Measurements from ENCODE around the gene ARPC4. TPM values are rescaled to one million over a fixed set of nuclear protein-coding genes. Genes with fewer than 3 reads are reported as not detected.
"Not testable (repeated sequence)": the region's sequence is repeated elsewhere in the genome, so short reads cannot be mapped to it uniquely, and the experiment has no call there.

ARPC4 gene
- total RNA-seq, 1 donor from 2014 or later: 166 TPM

DNA sequence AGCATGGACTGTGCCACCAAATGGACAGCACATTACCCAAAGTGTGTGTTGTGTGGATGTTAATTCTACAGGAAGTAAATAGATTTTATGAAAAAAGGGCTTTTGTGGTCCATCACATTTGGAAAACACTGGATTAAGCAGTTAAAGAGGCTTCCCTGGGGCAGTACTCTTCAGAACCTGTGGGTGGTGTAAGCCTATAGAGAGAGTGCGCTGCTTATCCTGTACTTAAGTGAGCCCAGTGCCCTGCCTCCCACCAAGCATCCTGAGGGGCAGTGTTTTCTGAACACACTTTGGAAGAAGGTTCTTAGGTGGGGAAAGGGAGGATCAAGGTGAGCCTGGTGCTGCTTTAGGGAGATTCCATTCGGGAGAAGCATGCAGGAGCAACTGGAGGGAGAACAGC lies 28.1 kb downstream of the ARPC4 start:
- DNase-seq (ENCODE audit: low spot score): no peak

DNA sequence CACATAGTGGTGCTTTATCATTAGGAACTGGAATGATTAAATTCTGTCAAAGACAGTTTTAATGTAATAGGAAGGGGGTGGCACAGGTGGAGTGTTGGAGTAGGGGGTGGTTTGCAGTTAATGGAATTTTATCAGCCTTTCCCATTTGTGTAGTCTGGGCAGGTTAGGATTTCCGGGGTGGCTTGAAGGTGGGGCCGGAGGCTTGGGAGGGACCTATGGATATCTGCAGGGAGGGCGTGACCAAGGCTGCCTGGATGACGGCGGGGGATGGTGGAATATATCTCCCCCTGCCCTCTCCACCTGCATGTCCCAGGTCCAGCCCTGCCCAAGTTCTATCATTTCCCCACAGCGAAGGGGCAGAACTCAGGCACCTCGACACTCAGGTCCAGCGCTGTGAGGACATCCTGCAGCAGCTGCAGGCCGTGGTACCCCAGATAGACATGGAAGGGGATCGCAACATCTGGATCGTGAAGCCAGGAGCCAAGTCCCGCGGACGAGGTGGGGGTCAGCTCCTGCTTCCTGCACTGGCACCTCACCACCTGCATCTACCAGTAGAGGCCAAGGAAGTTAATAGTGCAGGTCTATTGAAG lies 32.7 kb downstream of the ARPC4 start:
- DNase-seq (ENCODE audit: low spot score): no peak

DNA sequence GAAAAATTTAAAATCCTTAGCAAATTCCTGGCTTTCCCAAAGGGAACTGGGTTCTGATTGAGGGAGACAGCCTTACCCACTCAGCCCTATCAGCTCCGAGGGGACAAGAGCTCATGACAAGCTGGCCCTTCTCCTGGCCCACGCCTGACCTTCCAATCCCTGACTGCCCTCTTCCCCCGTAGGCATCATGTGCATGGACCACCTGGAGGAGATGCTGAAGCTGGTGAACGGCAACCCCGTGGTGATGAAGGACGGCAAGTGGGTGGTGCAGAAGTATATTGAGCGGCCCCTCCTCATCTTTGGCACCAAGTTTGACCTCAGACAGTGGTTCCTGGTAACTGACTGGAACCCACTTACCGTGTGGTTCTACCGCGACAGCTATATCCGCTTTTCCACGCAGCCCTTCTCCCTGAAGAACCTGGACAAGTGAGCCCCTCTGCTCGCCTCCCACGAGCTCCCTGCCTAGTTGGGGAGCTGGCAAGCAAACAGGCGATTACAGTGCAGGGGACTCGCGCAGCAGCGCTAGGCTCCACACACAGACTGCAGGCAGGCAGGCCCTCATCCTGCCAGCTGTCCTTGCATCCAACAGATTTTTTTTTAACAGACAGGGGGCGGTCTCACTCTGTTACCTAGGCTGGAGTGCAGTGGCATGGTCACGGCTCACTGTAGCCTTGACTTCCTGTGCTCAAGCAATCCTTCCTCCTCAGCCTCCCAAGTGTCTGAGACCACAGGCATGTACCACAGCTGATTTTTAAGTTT lies 34.1 kb downstream of the ARPC4 start:
- no peak for DNase-seq (ENCODE audit: low spot score)

DNA sequence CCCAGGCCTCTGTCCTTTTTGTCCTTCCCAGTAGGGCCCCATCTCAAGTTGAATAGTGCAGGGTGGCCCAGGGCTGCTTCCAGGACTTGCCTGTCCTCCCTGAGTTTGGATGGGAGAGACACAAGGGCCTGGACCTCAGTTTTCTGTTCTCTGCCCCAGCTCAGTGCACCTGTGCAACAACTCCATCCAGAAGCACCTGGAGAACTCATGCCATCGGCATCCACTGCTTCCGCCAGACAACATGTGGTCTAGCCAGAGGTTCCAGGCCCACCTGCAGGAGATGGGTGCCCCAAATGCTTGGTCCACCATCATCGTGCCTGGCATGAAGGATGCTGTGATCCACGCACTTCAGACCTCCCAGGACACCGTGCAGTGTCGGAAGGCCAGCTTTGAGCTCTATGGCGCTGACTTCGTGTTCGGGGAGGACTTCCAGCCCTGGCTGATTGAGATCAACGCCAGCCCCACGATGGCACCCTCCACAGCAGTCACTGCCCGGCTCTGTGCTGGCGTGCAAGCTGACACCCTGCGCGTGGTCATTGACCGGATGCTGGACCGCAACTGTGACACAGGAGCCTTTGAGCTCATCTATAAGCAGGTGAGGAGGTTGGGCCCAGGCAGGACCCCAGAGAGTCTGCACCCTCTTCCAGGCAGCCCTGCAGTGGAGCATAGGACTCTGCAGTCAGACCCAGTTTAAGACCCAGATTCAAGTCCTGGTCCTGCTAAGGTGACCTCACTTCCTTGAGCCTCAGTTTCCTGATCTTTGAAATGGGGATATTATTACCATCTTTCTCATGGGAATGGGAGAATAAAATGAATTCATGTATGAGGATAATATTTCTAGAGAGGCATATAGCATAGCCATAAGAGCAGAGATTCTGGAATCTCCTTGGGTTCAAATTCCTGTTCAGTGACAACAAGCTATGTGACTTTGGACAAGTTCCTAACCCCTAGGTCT lies 36.2 kb downstream of the ARPC4 start:
- DNase-seq (ENCODE audit: low spot score): no peak

DNA sequence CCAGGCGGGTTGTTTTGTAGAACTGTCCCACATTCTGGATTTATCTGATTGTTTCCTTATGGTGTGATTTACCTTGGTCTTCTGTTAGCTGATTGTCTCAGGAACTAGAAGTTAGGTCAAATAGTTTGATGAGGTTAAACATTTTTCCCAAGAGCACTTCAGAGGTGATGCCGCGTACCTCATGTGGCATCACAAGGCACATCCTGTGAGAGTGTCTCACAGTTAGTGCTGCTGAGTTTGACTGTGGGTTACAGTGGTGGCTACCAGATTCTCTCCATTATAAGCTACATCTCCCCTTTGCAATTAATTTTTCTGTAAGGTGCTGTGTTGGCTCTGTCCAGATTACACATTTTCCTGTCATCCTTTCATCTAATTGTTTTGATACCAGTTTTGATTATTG lies 38.4 kb downstream of the ARPC4 start:
- no peak for DNase-seq (ENCODE audit: low spot score)

DNA sequence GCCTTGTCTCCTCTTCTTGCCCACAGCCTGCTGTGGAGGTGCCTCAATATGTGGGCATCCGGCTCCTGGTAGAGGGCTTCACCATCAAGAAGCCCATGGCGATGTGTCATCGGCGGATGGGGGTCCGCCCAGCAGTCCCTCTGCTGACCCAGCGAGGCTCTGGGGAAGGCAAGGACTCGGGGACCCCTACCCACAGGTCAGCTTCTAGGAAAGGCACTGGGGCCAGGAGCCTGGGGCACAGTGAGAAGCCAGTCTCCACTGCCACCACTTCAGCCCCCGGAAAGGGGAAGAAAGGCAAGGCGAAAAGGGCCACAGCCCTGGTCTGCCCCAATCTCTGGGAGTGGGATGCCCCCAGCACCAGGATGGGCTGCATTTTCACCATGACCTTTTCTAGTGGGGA lies 40.2 kb downstream of the ARPC4 start:
- no peak for DNase-seq (ENCODE audit: low spot score)

DNA sequence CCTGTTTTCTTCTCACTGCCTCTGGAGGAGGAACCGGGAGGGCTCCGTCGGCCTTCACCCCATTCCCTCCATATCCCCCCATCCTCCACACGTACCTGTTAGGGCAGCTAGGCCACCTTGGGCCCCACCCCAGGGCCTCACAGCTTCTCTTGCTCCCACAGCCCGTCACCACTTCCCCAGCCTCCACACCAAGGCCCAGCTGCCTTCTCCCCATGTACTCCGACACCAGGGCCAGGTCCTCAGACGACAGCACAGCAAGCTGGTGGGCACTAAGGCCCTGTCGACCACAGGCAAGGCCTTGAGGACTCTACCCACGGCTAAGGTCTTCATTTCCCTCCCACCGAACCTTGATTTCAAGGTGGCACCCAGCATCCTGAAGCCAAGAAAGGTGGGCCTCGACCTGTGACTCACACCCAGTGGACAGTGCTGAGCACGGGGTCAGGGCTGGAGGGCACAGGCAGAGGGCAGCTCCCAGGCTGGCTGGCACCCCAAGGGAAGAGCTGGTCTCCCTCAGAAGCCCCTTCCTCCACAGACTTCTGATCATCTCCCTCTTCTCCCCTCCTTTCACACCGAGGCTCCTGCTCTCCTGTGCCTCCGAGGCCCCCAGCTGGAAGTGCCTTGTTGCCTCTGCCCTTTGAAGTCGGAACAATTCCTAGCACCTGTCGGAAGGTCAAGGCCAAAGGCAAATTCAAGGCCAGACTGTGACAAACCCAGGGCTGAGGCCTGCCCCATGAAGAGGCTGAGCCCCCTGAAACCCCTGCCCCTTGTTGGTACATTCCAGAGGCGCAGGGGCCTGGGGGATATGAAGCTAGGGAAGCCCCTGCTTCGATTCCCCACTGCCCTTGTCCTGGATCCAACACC lies 41.9 kb downstream of the ARPC4 start:
- no peak for DNase-seq (ENCODE audit: low spot score)

DNA sequence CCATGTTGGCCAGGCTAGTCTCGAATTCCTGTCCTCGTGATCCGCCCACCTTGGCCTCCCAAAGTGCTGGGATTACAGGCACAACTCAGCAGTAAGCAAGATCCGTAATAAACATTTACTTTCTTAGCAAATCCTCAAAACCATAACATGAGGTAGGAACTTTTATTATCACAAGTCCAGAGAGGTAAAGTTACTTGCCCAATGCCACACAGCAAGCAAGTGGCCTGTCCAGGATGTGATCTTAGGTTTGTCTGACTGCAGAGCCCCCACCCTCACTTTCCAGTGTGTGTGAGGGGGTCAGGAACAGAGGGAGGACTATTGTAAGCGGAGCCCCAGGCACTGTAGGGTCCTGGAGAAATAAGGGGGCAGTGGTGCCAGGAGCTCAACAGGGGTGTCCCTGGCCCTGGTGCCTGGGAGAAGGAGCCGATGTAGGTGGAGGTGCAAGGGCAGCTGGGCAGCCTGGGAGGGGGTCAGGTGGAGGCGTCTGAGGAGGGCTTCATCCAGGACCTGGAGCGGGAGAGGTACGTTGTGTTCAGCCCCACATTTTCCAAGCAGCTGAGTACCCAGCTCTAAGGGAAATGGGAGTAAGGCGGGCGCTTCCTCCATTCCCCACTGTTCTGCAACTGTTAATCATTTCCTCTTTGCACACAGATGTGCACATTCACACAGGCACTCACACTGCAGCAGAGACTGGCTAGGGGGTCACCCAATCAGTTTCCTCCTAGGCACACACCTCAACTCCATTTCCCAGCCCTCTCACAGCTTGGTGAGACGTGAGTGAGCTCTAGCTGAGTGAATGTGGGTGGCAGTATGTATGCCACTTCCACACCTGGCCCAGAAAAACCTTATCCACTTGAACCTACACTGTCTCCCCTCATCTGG lies 45.1 kb downstream of the ARPC4 start:
- no peak for DNase-seq (ENCODE audit: low spot score)

DNA sequence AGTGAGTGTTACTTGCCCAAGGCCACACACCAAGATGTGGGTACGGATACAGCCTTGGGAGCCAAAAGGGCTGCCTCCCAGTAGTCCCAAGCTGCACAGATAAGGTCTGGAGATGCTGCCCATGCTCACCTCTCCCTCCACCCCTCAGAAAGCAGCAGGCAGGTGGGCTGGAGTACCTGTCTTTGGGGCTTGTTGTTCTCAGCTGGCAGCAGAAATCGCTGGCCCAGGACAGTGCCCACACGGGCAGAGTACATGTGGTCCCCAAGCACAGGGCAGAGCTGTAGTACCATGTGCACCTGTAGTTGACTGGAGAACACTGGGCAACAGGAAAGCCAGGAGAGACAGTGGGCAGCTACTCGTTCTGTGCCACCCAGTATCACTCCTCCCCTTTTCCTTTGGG lies 46.0 kb downstream of the ARPC4 start:
- no peak for DNase-seq (ENCODE audit: low spot score)

DNA sequence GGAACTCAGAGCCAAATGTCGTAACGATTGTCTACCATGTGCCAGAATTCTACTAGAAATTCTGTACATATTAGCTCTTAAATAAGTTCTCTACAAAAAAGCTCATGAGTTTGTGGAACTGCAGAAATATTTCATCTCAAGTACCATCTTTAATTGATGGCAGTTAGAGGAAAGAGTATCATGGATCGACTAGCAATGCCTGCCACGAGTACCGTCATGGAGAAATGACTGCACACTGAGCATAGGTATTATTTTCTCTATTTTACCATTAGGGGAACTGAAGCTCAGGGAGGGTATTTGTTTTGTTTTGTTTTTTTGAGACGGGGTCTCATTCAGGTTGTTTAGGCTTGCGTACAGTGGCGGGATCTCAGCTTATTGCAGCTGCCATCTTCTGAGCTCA lies 48.1 kb downstream of the ARPC4 start:
- no peak for DNase-seq (ENCODE audit: low spot score)

DNA sequence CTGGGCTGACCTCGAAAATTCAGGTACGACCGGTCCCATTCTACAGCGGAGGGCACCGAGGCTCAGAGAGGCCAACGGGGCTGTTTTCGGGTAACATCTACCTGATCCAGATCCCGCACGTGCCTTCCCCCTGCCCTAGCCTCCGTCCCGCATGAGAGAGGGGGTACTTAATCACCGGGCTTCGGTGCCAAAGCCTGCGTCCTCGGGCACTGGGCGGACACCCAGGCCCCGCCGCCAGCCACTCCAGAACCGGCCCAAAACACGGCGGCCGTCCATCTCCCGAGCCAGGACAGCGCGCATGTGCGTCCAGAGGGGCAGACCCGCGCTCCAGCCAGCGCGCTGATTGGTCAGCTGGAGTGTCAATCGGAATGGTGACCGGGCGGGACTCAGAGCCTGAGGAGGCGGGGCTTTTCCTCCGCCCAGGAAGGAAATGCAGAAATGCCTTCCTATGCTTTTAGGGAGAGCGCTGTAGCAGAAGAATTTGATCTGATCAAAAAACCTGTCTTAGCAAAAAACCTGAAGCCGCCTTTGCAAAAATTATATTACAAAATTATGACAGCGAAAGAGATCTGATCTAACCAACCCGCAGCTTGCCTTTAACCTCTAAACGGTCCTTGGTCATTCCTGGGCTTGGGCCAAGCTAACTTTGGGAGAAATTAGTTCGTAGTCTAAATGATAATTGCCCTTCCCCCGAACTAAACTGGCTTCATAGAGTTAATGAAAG lies 51.0 kb downstream of the ARPC4 start, which contains the start of gene RPUSD3:
RPUSD3 (minus strand) TSS at position 294 of the 724 bp plus-strand sequence; CDS start at position 276, 18 bp downstream.
- peak; percentile 99 for DNase-seq (ENCODE audit: low spot score)

DNA sequence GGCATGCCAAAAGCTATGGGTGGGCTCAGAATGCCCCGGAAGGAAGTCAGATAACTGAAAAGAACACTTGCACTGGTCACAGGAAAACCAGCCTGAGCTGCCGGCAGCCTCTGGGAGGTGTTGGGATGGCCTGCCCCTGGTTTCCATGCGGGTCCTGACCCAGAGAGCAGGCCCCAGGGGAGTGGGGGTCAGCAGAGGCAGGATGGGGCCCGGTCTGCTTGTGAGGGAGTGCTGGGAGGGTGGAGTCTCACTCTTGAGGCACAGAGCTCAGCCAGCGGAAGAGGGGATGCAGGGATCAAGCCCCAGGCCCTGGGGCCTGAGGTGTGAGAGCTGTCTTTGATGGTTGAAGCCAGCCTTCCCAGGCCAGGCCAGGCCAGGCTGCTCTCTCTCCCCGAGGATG lies 53.3 kb downstream of the ARPC4 start:
- DNase-seq (ENCODE audit: low spot score): no peak

DNA sequence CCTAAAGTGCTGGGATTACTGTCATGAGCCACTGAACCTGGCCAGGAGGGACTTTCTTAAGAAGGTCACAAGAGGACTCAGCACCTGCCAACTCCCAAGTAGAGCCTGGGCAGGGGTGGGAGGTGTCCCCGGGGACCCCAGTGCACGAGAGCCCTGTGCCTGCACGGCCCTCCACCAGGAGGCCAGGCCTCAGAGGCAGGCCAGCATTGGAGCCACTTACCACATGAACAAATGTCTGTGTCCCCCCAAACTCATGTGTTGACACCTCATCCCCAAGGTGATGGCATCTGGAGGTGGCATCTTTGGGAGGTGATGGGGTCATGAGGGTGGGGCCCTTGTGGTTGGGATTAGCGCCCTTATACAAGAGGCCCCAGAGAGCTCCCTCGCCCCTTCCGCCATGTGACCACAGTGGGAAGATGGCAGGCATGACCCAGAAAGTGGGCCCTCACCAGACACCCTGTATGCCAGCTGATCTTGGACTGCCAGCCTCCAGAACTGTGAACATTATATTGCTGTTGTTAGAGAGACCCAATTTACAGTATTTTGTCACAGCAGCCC lies 54.1 kb downstream of the ARPC4 start:
- no peak for DNase-seq (ENCODE audit: low spot score)

DNA sequence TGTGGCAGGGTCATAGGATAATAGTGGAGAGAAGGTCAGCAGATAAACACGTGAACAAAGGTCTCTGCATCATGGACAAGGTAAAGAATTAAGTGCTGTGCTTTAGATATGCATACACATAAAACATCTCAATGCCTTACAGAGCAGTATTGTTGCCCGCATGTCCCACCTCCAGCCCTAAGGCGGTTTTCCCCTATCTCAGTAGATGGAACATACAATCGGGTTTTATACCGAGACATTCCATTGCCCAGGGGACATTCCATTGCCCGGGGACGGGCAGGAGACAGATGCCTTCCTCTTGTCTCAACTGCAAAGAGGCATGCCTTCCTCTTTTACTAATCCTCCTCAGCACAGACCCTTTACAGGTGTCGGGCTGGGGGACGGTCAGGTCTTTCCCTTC lies 55.0 kb downstream of the ARPC4 start:
- DNase-seq (ENCODE audit: low spot score): not testable (repeated sequence)

DNA sequence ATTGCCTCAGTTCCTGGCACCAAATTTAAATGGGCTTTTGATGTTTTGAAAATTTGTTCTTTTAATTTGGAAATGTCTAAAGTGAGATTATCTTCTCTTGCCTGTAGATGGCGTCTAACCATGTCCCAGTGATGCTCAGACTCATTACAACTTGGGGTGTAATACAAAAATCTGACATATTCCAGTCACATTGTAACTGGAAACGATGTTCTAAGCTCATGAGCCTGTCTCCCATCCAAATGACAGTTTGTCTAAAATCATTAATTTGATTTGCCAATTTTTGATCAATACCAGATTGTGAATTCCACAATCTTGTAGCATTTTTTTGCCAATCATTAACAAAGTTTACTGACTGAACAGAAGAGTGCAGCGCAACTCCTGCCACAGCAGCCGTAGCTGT lies 56.0 kb downstream of the ARPC4 start:
- not testable (repeated sequence) for DNase-seq (ENCODE audit: low spot score)

DNA sequence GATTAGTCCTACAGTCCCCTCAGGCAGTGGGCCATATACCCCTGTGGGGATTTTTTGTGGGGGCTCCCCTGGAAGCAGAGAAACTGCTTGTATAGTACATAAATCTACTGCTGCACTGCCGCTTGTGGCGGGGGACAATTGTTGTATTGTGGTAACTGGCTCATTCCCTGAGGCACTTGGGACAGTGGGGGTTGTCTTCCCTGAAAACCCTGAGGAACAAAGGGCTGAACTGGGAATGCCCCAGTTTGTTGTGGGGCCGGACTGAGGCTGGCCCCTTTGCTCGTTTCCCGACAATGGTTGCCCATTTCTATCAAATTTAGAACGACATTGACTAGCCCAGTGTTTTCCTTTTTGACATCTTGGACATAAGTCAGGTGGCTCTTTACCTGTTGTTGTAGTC lies 58.5 kb downstream of the ARPC4 start:
- DNase-seq (ENCODE audit: low spot score): not testable (repeated sequence)

DNA sequence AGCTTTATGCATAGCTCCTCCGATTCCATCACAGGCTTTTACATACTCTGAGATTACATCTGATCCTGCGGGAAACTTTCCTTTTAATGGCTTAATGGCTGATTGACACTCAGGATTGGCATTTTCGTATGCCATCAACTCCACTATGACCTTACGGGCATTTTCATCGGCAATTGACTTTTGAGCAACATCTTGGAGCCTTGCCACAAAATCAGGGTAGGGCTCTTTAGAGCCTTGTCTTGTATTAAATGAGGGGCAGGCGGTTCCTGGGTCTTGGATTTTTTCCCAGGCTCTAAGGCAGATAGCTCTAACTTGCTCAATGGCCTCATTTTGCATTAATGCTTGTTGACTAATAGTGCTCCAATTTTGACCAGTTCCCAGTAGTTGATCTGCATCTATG lies 59.0 kb downstream of the ARPC4 start:
- not testable (repeated sequence) for DNase-seq (ENCODE audit: low spot score)

DNA sequence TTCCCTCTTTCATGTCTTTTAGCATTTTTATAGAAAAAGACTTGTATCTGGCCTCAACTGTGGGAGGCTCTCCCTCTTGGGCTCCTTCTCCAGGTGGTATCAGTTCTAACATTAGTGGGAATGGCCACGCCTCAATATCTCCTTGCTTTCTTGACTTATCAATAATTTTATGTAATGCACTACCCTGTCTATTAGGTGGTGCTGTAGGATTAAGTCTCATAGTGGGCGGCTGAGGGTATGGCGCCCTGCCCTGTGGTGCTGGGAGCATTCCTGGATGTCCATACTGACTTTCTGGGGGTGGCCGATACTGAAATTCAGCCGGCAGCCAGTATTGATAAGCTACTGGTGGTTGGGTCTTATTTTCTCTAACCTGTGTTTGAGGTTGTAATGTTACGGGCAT lies 59.6 kb downstream of the ARPC4 start:
- DNase-seq (ENCODE audit: low spot score): no peak

DNA sequence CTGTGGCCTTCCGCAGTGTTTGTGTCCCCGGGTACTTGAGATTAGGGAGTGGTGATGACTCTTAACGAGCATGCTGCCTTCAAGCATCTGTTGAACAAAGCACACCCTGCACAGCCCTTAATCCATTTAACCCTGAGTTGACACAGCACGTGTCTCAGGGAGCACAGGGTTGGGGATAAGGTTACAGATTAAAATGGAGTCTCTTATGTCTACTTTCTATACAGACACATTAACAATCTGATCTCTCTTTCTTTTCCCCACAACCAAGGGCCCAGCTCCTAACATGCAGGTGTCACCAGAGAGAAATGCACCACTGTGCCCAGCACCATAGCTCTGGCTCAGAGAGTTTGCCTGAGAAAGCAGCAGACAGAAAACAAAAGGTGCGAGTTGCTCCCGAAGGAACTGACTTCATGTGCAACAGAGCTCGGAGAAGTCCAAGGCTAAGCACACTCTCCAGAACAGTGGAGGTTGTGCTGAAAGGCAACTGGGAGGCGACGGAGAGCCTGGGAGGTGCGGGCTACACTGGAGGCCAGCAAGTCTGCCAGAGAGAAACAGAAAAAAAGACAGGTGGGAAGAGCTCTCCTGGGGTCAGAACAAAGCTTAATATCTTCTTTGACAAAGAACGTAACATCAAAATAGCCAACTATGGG lies 61.5 kb downstream of the ARPC4 start:
- not testable (repeated sequence) for DNase-seq (ENCODE audit: low spot score)
